Measurements from ENCODE around the gene NLRC5. TPM values are rescaled to one million over a fixed set of nuclear protein-coding genes. Genes with fewer than 3 reads are reported as not detected.

The NLRC5 gene
- 100 to 1,000 TPM; 390 to 711 (median 496) TPM for total RNA-seq
- total RNA-seq (2013) = 326 TPM
- 159 to 749 (median 541) reads per million in 29 experiments for total RNA-seq

DNA sequence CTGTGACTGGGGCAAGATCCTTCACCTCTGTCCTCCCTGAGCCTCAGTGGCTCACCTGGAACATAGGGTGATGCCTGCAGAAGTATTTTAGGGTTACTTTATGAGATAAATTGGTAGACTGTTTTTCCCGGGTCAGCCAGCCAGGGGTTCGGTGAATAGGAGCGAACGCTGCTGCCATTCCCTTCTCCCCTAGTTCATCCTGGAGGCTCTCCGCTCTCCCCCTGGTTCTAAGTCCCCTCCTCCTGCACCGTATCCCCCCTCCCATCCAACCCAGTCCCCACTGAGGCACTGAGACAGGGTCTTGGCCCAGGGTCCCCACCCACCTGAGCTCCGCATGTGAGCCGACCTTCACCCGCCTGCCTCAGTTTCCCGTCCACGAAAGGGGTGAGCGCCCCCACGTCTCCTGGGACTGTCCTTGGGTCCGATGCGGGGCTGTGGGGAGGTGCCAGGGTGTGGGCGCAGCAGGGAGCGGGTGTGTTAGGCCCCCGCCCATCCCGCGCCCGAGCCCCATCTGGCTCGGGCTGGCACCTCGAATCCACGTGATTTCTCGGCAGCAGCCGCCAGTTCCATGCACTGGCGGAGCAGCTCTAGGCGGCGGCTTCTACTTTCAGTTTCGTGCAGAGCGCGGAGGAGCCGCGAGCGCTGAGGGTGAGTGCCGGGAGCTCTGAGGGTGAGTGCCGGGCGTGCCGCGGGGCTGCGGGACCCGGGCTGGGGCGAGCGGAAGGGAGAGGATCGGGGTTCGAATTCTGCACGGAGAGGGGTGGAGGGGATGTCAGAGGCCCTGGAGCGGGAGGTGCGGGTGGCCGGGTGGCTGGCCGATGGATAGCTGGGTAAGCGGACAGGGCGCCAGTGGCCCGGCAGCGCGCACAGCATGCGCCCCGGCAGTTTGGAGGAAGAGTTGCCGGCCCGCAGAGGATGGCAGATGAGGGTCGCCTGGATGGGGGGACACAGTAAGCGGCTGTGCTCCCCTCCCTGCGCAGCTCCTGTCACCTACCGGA, at the start of gene NLRC5:
TSS of gene NLRC5 (plus strand) at position 610 of the 998 bp plus-strand sequence. CDS start 31,156 bp downstream, outside the sequence.
- peaks cover 28% of the 10 kb centered on the region for H3K36me3 Mint-ChIP-seq
- H3K9me3 Mint-ChIP-seq = no peaks in the 10 kb centered on the region
- H3K27ac Mint-ChIP-seq = peak within 1 kb of the TSS; percentile 98 to 100
- H3K4me3 Mint-ChIP-seq = peak within 1 kb of the TSS; percentile 99 to 100 (median 99)
- DNase-seq = peak; percentile 74 to 94 (median 91)
- peak; percentile 88 to 93 (median 90) for ATAC-seq (replicated peaks in 1 of 4)
- peaks cover 4 to 20% of the 10 kb centered on the region in 2 donors for H3K36me3 ChIP-seq (ENCODE audit: control insufficient read depth in 2 of 2, extremely low read depth in 1 of 2, insufficient read depth in 1 of 2, low read length in 1 of 2)
- ChIA-PET POLR2A (interaction anchor here (0.6 to 1.2 kb wide), 5 partner anchors 10 to 57 kb away, joined by 3 to 6 read pairs (median 3); no protein-coding TSS in a partner anchor), CTCF (interaction anchor here (0.5 to 1.2 kb wide), 8 partner anchors 10 to 538 kb away, joined by 3 to 5 read pairs (median 4); partner anchors contain the start of genes NUDT21 (in 1 of the 2) and OGFOD1 (in 1 of the 2))
- H3K4me3 ChIP-seq (ENCODE audit: control insufficient read depth in 1 of 2, extremely low read depth in 1 of 2, low read length in 1 of 2) = peak within 1 kb of the TSS; percentile 93 to 98
- H3K4me1 Mint-ChIP-seq = peaks cover 63 to 87% (median 82%) of the 10 kb centered on the region in 3 donors
- no peaks in the 10 kb centered on the region for H3K27me3 ChIP-seq (replicated peaks in 1 of 2; ENCODE audit: control insufficient read depth in 2 of 2, extremely low read depth in 1 of 2, insufficient read depth in 2 of 2, low read length in 1 of 2)
- no peaks in the 10 kb centered on the region for H3K9me3 ChIP-seq
- WGBS (ENCODE audit: insufficient coverage) = under 1% methylated on average over 55 of the region's 64 CpGs
- peaks cover 40 to 80% of the 10 kb centered on the region in 2 experiments for H3K4me1 ChIP-seq (ENCODE audit: control insufficient read depth in 1 of 2, extremely low read depth in 1 of 2, insufficient read depth in 2 of 2, low read length in 2 of 2)
- H3K27me3 Mint-ChIP-seq = no peaks in the 10 kb centered on the region
- H3K27ac ChIP-seq (ENCODE audit: low read length) = peak within 1 kb of the TSS; percentile 85

DNA sequence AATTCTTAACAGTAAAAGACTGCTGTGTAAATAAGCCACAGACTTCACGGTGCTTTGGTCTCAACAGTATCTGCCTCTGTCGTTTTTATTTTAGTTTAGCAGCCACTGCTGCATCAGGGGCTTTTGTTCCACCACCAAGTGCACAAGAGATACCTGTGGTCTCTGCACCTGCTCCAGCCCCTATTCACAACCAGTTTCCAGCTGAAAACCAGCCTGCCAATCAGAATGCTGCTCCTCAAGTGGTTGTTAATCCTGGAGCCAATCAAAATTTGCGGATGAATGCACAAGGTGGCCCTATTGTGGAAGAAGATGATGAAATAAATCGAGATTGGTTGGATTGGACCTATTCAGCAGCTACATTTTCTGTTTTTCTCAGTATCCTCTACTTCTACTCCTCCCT, 49.6 kb upstream of the NLRC5 start:
- H3K27me3 ChIP-seq (replicated peaks in 1 of 2; ENCODE audit: control insufficient read depth in 2 of 2, extremely low read depth in 1 of 2, insufficient read depth in 2 of 2, low read length in 1 of 2) = no peaks in the 10 kb centered on the region
- ChIA-PET CTCF (no interaction called here), POLR2A (interaction anchor here in 1 of 2 donors (0.7 kb wide), 1 partner anchor 245 kb away, joined by 4 read pairs; no protein-coding TSS in a partner anchor)
- Mint-ChIP-seq H3K36me3 (peaks cover 74% of the 10 kb centered on the region), H3K4me1 (peaks cover 56 to 63% (median 57%) of the 10 kb centered on the region in 3 donors), H3K4me3 (peak overlapping the region in 1 of 3 donors; percentile 64), H3K27me3 (no peaks in the 10 kb centered on the region), H3K9me3 (no peaks in the 10 kb centered on the region), H3K27ac (peak overlapping the region; percentile 88 to 96)
- H3K36me3 ChIP-seq (ENCODE audit: control insufficient read depth in 2 of 2, extremely low read depth in 1 of 2, insufficient read depth in 1 of 2, low read length in 1 of 2) = peaks cover 6 to 86% of the 10 kb centered on the region in 2 donors
- WGBS (ENCODE audit: insufficient coverage) = 10% methylated on average over 2 of the region's 4 CpGs
- DNase-seq = peak in 1 of 35 experiments; percentile 24
- H3K4me3 ChIP-seq (ENCODE audit: control insufficient read depth in 1 of 2, extremely low read depth in 1 of 2, low read length in 1 of 2) = no peak overlapping the region
- ATAC-seq (replicated peaks in 1 of 4) = peak in 3 of 4 experiments; percentile 12 to 28 (median 24)
- peak overlapping the region; percentile 57 for H3K27ac ChIP-seq (ENCODE audit: low read length)
- H3K4me1 ChIP-seq (ENCODE audit: control insufficient read depth in 1 of 2, extremely low read depth in 1 of 2, insufficient read depth in 2 of 2, low read length in 2 of 2) = peaks cover 5 to 29% of the 10 kb centered on the region in 2 experiments
- no peaks in the 10 kb centered on the region for H3K9me3 ChIP-seq

GRCh38 chr16:56941092-56941491, 48.3 kb upstream of the NLRC5 start:
- H3K9me3 ChIP-seq = no peaks in the 10 kb centered on the region
- no peak overlapping the region for H3K4me3 ChIP-seq (ENCODE audit: control insufficient read depth in 1 of 2, extremely low read depth in 1 of 2, low read length in 1 of 2)
- Mint-ChIP-seq H3K27me3 (no peaks in the 10 kb centered on the region), H3K36me3 (peaks cover 67% of the 10 kb centered on the region), H3K4me1 (peaks cover 44 to 55% (median 44%) of the 10 kb centered on the region in 3 donors), H3K27ac (no peak overlapping the region), H3K4me3 (no peak overlapping the region), H3K9me3 (no peaks in the 10 kb centered on the region)
- POLR2A ChIA-PET = interaction anchor here in 1 of 2 donors (0.5 to 1.6 kb wide), 2 partner anchors 9 to 233 kb away, joined by 3 to 6 read pairs; partner anchors contain the start of gene HERPUD1
- no peak overlapping the region for H3K27ac ChIP-seq (ENCODE audit: low read length)
- CTCF ChIA-PET = interaction anchor here in 1 of 2 donors (0.5 to 1.1 kb wide), 2 partner anchors 14 to 245 kb away, joined by 3 read pairs; partner anchors contain the start of genes PSME3IP1 and RSPRY1
- no CpG with 5 or more reads among the region's 2 CpGs for WGBS (ENCODE audit: insufficient coverage)
- ATAC-seq (replicated peaks in 1 of 4) (no peak), DNase-seq (no peak)
- H3K27me3 ChIP-seq (replicated peaks in 1 of 2; ENCODE audit: control insufficient read depth in 2 of 2, extremely low read depth in 1 of 2, insufficient read depth in 2 of 2, low read length in 1 of 2) = no peaks in the 10 kb centered on the region
- peaks cover 6 to 91% of the 10 kb centered on the region in 2 donors for H3K36me3 ChIP-seq (ENCODE audit: control insufficient read depth in 2 of 2, extremely low read depth in 1 of 2, insufficient read depth in 1 of 2, low read length in 1 of 2)
- H3K4me1 ChIP-seq (ENCODE audit: control insufficient read depth in 1 of 2, extremely low read depth in 1 of 2, insufficient read depth in 2 of 2, low read length in 2 of 2) = peaks cover 5 to 25% of the 10 kb centered on the region in 2 experiments

- Mint-ChIP-seq H3K9me3 (no peaks in the 10 kb centered on the region), H3K27ac (peak overlapping the region in 1 of 2 donors; percentile 34), H3K4me1 (peaks cover 38 to 47% (median 40%) of the 10 kb centered on the region in 3 donors), H3K4me3 (no peak overlapping the region), H3K36me3 (peaks cover 63% of the 10 kb centered on the region), H3K27me3 (no peaks in the 10 kb centered on the region)
- ATAC-seq (replicated peaks in 1 of 4) (no peak), DNase-seq (no peak)
- CTCF ChIA-PET = interaction anchor here in 1 of 2 donors (1.1 kb wide), 1 partner anchor 13 kb away, joined by 3 read pairs; no protein-coding TSS in a partner anchor
- Histone ChIP-seq H3K36me3 (ENCODE audit: control insufficient read depth in 2 of 2, extremely low read depth in 1 of 2, insufficient read depth in 1 of 2, low read length in 1 of 2) (peaks cover 5 to 87% of the 10 kb centered on the region in 2 donors), H3K4me3 (ENCODE audit: control insufficient read depth in 1 of 2, extremely low read depth in 1 of 2, low read length in 1 of 2) (no peak overlapping the region), H3K9me3 (no peaks in the 10 kb centered on the region), H3K27ac (ENCODE audit: low read length) (no peak overlapping the region), H3K27me3 (replicated peaks in 1 of 2; ENCODE audit: control insufficient read depth in 2 of 2, extremely low read depth in 1 of 2, insufficient read depth in 2 of 2, low read length in 1 of 2) (no peaks in the 10 kb centered on the region), H3K4me1 (ENCODE audit: control insufficient read depth in 1 of 2, extremely low read depth in 1 of 2, insufficient read depth in 2 of 2, low read length in 2 of 2) (peaks cover 5 to 24% of the 10 kb centered on the region in 2 experiments)
- WGBS (ENCODE audit: insufficient coverage) = 100% methylated on average over 3 of the region's 9 CpGs
- POLR2A ChIA-PET = interaction anchor here in 1 of 2 donors (0.5 to 1.6 kb wide), 2 partner anchors 10 to 233 kb away, joined by 3 to 6 read pairs; partner anchors contain the start of gene HERPUD1
Measured at GRCh38 chr16:56941856-56942331, 47.5 kb upstream of the NLRC5 start.

DNA sequence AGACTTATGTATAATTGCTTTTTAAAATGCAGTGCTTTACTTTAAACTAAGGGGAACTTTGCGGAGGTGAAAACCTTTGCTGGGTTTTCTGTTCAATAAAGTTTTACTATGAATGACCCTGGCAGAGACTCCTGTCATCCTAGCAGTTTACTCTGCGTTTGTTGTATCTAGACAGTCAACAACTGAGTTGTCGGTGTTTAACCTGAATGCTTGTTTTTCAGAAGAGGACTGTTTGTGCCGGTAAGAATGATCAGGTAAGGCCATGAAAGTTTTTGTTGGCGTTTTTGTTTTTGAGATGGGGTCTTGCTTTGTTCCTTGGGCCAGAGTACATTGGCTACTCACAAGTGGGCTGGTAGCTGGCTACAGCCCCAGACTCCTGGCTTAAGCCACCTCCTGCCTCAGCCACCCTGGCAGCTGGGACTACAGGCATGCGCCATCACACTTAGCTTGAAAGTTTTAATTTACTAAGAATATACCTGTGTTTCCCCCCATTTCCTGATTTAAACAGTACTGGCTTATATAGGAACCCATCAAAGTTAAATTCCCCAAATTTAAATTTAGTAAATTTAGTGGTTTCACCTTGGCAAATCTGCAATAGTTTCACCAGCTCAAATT, 45.5 kb upstream of the NLRC5 start:
- Mint-ChIP-seq H3K27ac (no peak overlapping the region), H3K9me3 (no peaks in the 10 kb centered on the region), H3K36me3 (peaks cover 47% of the 10 kb centered on the region), H3K4me3 (no peak overlapping the region), H3K4me1 (peaks cover 20 to 29% (median 21%) of the 10 kb centered on the region in 3 donors), H3K27me3 (no peaks in the 10 kb centered on the region)
- Histone ChIP-seq H3K27ac (ENCODE audit: low read length) (no peak overlapping the region), H3K4me1 (ENCODE audit: control insufficient read depth in 1 of 2, extremely low read depth in 1 of 2, insufficient read depth in 2 of 2, low read length in 2 of 2) (peaks cover 1 to 13% of the 10 kb centered on the region in 2 experiments), H3K9me3 (no peaks in the 10 kb centered on the region), H3K4me3 (ENCODE audit: control insufficient read depth in 1 of 2, extremely low read depth in 1 of 2, low read length in 1 of 2) (no peak overlapping the region), H3K27me3 (replicated peaks in 1 of 2; ENCODE audit: control insufficient read depth in 2 of 2, extremely low read depth in 1 of 2, insufficient read depth in 2 of 2, low read length in 1 of 2) (no peaks in the 10 kb centered on the region), H3K36me3 (ENCODE audit: control insufficient read depth in 2 of 2, extremely low read depth in 1 of 2, insufficient read depth in 1 of 2, low read length in 1 of 2) (peaks cover 3 to 73% of the 10 kb centered on the region in 2 donors)
- ATAC-seq (replicated peaks in 1 of 4) (no peak), DNase-seq (no peak)
- WGBS (ENCODE audit: insufficient coverage) = 73% methylated on average over 6 of the region's 6 CpGs
- POLR2A ChIA-PET = interaction anchor here in 1 of 2 donors (0.6 to 1.4 kb wide), 2 partner anchors 10 to 41 kb away, joined by 3 to 5 read pairs; no protein-coding TSS in a partner anchor
- CTCF ChIA-PET = no interaction called here

Data from T-cell (primary cell).